Epithelial cell of proximal tubule (primary cell): ENCODE data around the gene SSR3. TPM values are rescaled to one million over a fixed set of nuclear protein-coding genes. Genes with fewer than 3 reads are reported as not detected.

Experiments used
- DNase-seq: peaks from one replicate; pipeline ENCODE4 v3.0.0-alpha.2; 2011; ENCODE audit warnings: low read depth
- H3K4me3 ChIP-seq: 2 replicates; pipeline ENCODE4 v1.5.1; 2011; ENCODE audit warnings: low read depth, mild to moderate bottlenecking, low read length
- total RNA-seq: library from RNA; depleted of rRNA; stranded (reverse); fragments of >200 nt; gene quantifications from 2 replicates; pipeline ENCODE4 v1.2.3, GENCODE V29; 2015
- TF ChIP-seq, protein P1 (sequence below): conservative IDR thresholded peaks from 2 replicates; pipeline ENCODE4 v1.5.1; 2012; ENCODE audit warnings: low read depth, mild to moderate bottlenecking, low read length

Gene SSR3
- total RNA-seq, 1 donor from 2014 or later, result 171 TPM

DNA sequence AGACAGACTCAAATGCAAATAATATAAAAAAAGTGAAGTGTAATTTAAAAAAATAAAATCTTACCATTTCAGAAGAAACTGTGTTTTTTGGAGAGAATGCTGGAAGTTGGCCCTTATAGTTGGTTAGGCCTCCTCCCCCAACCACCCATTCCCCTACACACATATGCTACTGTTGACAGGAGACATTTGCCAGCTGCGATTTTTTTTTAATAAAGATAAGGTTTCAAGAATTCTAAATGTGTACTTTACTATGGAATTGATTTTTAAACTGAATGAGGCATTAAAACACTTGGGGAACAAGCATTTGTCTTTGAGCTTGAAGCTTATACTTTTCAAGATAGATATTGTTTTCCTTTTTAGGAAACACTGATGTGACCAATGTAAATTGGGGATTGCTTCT lies 4.4 kb upstream of the SSR3 start:
- DNase-seq, result no peak
- TF ChIP-seq, protein P1, sequence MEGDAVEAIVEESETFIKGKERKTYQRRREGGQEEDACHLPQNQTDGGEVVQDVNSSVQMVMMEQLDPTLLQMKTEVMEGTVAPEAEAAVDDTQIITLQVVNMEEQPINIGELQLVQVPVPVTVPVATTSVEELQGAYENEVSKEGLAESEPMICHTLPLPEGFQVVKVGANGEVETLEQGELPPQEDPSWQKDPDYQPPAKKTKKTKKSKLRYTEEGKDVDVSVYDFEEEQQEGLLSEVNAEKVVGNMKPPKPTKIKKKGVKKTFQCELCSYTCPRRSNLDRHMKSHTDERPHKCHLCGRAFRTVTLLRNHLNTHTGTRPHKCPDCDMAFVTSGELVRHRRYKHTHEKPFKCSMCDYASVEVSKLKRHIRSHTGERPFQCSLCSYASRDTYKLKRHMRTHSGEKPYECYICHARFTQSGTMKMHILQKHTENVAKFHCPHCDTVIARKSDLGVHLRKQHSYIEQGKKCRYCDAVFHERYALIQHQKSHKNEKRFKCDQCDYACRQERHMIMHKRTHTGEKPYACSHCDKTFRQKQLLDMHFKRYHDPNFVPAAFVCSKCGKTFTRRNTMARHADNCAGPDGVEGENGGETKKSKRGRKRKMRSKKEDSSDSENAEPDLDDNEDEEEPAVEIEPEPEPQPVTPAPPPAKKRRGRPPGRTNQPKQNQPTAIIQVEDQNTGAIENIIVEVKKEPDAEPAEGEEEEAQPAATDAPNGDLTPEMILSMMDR, result no peak
- H3K4me3 ChIP-seq, result no peak overlapping the region

GRCh38 chr3:156558389-156558788 lies 3.5 kb upstream of the SSR3 start:
- TF ChIP-seq, protein P1, result no peak
- no peak for DNase-seq
- no peak overlapping the region for H3K4me3 ChIP-seq

DNA sequence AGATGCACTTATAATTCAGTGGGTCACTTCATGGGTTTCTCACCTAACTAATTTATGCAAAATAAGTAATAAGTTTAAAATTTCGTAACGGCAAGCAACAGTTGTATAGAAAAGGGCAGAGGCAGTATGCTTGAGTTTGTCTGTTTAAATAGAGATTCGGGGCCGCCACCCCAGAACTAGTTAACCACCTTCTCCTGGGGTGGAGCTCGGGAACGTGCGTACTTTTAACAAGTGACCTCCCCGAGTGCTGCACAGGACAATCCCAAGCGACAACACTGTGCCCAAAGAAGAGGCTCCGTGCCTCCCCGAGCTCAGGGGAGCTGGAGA lies 439 bp downstream of the SSR3 start:
- H3K4me3 ChIP-seq, result peak overlapping the region; percentile 93
- DNase-seq, result no peak
- TF ChIP-seq, protein P1, result no peak

- no peak for DNase-seq
- peak overlapping the region; percentile 93 for H3K4me3 ChIP-seq
- TF ChIP-seq, protein P1, result no peak
These were observed 1.1 kb downstream of the SSR3 start for GRCh38 chr3:156553705-156554356.

- H3K4me3 ChIP-seq, result peak overlapping the region; percentile 93
- TF ChIP-seq, protein P1, result no peak
- no peak for DNase-seq
These were observed 1.9 kb downstream of the SSR3 start for GRCh38 chr3:156552973-156553372.

DNA sequence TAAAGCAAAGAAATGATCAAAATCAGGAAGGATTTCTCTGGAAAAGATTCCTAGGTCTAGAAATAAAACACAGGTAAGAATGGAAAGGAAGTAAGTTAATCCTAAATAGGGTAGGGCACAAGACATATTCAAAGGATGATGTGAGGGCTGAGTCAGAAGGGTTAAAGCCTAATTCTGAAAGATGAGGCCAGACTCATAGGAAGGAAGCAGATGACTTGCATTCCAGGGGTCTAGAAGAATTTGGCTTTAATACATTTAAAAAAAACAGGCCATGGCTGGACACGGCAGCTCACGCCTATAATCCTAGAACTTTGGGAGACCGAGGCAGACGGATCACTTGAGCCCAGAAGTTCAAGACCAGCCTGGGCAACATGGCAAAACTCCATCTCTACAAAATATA lies 3.2 kb downstream of the SSR3 start:
- no peak overlapping the region for H3K4me3 ChIP-seq
- no peak for DNase-seq
- TF ChIP-seq, protein P1, result no peak

- DNase-seq, result no peak
- no peak overlapping the region for H3K4me3 ChIP-seq
- TF ChIP-seq, protein P1, result no peak
These were observed 3.7 kb downstream of the SSR3 start for GRCh38 chr3:156551261-156551660.
